DMS153 treated with DMSO at 0.1 percent for 48 hours (cell line): Measurements from ENCODE around the gene NT5DC3.
"Not testable (repeated sequence)": the region's sequence is repeated elsewhere in the genome, so short reads cannot be mapped to it uniquely, and the experiment has no call there.

Experiments
- DNase-seq: peaks from one replicate; lab custom pipeline; 2025; ENCODE audit not compliant: unreplicated experiment; lab: John Stamatoyannopoulos, UW

Gene NT5DC3

GRCh38 chr12:103855896-103856657, 15.0 kb upstream of the NT5DC3 start:
- no peak for DNase-seq

GRCh38 chr12:103855036-103855712, 14.1 kb upstream of the NT5DC3 start:
- DNase-seq, result no peak

- no peak for DNase-seq
Observed at GRCh38 chr12:103854372-103854973, 13.4 kb upstream of the NT5DC3 start.

- peak; percentile 91 for DNase-seq
Observed at GRCh38 chr12:103852498-103852997, 11.5 kb upstream of the NT5DC3 start.

- no peak for DNase-seq
Observed at GRCh38 chr12:103851127-103851526, 10.1 kb upstream of the NT5DC3 start.

- DNase-seq, result no peak
Observed at GRCh38 chr12:103850429-103850828, 9.4 kb upstream of the NT5DC3 start.

- no peak for DNase-seq
Observed at GRCh38 chr12:103848917-103849491, 8.0 kb upstream of the NT5DC3 start.

- no peak for DNase-seq
Observed at GRCh38 chr12:103848143-103848542, 7.1 kb upstream of the NT5DC3 start.

- no peak for DNase-seq
Observed at GRCh38 chr12:103846415-103846814, 5.4 kb upstream of the NT5DC3 start.

- no peak for DNase-seq
Observed at GRCh38 chr12:103844305-103844704, 3.3 kb upstream of the NT5DC3 start.

GRCh38 chr12:103841690-103842584, 903 bp upstream of the NT5DC3 start:
- no peak for DNase-seq

- DNase-seq, result no peak
Observed at GRCh38 chr12:103840462-103840875, 565 bp downstream of the NT5DC3 start.

- no peak for DNase-seq
Observed at GRCh38 chr12:103839609-103840461, 1.2 kb downstream of the NT5DC3 start.

- DNase-seq, result no peak
Observed at GRCh38 chr12:103839103-103839502, 1.9 kb downstream of the NT5DC3 start.

- no peak for DNase-seq
Observed at GRCh38 chr12:103838254-103838914, 2.6 kb downstream of the NT5DC3 start.

GRCh38 chr12:103836345-103836744, 4.7 kb downstream of the NT5DC3 start:
- DNase-seq, result no peak

GRCh38 chr12:103835747-103836335, 5.2 kb downstream of the NT5DC3 start:
- DNase-seq, result not testable (repeated sequence)

GRCh38 chr12:103834942-103835341, 6.1 kb downstream of the NT5DC3 start:
- no peak for DNase-seq

- no peak for DNase-seq
Observed at GRCh38 chr12:103833891-103834290, 7.1 kb downstream of the NT5DC3 start.
